Panc1 (cell line): ENCODE results near the gene POU2AF2.

Experiments
- TF ChIP-seq, protein P1 (sequence below), 2 experiments: IDR thresholded peaks; 2 replicates each; pipeline ENCODE4 v1.6.1; 2011 to 2012; ENCODE audit warnings: low read depth in 2 of 2, control low read depth in 1 of 2, low read length in 1 of 2, mild to moderate bottlenecking in 1 of 2, moderate library complexity in 1 of 2; ENCODE audit not compliant: insufficient read depth in 1 of 2
- TF ChIP-seq, protein P2 (sequence below): fragments of 450-650 bp; IDR thresholded peaks from 2 replicates; pipeline ENCODE4 v1.5.1; 2017; ENCODE audit warnings: mild to moderate bottlenecking

DNA sequence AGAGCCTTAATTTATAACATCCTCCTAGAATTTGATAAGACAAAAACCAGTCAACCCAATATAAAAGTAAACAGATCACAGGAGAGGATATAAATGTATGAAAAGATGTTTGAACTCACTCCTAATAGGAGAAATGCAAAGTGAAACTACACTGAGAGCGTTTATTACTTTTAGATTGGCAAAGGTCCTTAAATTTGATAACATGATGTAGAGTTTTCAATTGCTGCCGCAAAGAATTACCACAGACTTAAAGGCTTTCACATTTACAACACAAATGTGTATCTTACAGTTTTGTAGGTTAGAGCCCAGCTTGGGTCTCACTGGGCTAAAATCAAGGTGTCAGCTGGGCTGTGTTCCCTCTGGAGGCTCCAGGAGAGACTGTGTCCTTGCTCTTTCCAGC lies 9.1 kb upstream of the POU2AF2 start:
- TF ChIP-seq, protein P1, sequence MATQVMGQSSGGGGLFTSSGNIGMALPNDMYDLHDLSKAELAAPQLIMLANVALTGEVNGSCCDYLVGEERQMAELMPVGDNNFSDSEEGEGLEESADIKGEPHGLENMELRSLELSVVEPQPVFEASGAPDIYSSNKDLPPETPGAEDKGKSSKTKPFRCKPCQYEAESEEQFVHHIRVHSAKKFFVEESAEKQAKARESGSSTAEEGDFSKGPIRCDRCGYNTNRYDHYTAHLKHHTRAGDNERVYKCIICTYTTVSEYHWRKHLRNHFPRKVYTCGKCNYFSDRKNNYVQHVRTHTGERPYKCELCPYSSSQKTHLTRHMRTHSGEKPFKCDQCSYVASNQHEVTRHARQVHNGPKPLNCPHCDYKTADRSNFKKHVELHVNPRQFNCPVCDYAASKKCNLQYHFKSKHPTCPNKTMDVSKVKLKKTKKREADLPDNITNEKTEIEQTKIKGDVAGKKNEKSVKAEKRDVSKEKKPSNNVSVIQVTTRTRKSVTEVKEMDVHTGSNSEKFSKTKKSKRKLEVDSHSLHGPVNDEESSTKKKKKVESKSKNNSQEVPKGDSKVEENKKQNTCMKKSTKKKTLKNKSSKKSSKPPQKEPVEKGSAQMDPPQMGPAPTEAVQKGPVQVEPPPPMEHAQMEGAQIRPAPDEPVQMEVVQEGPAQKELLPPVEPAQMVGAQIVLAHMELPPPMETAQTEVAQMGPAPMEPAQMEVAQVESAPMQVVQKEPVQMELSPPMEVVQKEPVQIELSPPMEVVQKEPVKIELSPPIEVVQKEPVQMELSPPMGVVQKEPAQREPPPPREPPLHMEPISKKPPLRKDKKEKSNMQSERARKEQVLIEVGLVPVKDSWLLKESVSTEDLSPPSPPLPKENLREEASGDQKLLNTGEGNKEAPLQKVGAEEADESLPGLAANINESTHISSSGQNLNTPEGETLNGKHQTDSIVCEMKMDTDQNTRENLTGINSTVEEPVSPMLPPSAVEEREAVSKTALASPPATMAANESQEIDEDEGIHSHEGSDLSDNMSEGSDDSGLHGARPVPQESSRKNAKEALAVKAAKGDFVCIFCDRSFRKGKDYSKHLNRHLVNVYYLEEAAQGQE (IDR thresholded peaks at IDR 0.05; ENCODE audit: insufficient read depth in 1 of 2, low read depth in 2 of 2, low read length in 1 of 2): no peak
- TF ChIP-seq, protein P2, sequence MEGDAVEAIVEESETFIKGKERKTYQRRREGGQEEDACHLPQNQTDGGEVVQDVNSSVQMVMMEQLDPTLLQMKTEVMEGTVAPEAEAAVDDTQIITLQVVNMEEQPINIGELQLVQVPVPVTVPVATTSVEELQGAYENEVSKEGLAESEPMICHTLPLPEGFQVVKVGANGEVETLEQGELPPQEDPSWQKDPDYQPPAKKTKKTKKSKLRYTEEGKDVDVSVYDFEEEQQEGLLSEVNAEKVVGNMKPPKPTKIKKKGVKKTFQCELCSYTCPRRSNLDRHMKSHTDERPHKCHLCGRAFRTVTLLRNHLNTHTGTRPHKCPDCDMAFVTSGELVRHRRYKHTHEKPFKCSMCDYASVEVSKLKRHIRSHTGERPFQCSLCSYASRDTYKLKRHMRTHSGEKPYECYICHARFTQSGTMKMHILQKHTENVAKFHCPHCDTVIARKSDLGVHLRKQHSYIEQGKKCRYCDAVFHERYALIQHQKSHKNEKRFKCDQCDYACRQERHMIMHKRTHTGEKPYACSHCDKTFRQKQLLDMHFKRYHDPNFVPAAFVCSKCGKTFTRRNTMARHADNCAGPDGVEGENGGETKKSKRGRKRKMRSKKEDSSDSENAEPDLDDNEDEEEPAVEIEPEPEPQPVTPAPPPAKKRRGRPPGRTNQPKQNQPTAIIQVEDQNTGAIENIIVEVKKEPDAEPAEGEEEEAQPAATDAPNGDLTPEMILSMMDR: no peak
